Stomach (tissue), 9 donors: ENCODE measurements around the gene LSAMP. TPM values are rescaled to one million over a fixed set of nuclear protein-coding genes. Genes with fewer than 3 reads are reported as not detected.

Source experiments
- DNase-seq, 2 donors: peaks; one replicate each; pipeline versions ENCODE4 v3.0.0 to v3.0.0-alpha.2; 2013 to 2019
- H3K27ac ChIP-seq, 5 donors: fragments of 200-600 bp in 4 of 5; sonication (generic) in 4 of 5; one replicate each; pipeline ENCODE4 v1.5.1; 2013 to 2019; ENCODE audit warnings: mild to moderate bottlenecking in 1 of 5, moderate library complexity in 1 of 5
- H3K27me3 ChIP-seq, 3 donors: fragments of 200-600 bp; sonication (generic); one replicate each; pipeline ENCODE4 v1.5.1; 2017 to 2019; ENCODE audit warnings: mixed run types in 1 of 3
- H3K36me3 ChIP-seq, 4 donors: fragments of 200-600 bp; sonication (generic); 1 replicate in 3 of 4; 2 replicates in 1 of 4; pipeline ENCODE4 v1.5.1; 2016 to 2019
- H3K4me1 ChIP-seq, 4 donors: fragments of 200-600 bp; sonication (generic); one replicate each; pipeline ENCODE4 v1.5.1; 2016 to 2019
- H3K4me3 ChIP-seq, 4 donors: fragments of 200-600 bp; sonication (generic) in 3 of 4; one replicate each; pipeline ENCODE4 v1.5.1; 2016 to 2019; ENCODE audit warnings: mild to moderate bottlenecking in 1 of 4
- H3K9me3 ChIP-seq, 4 donors: fragments of 200-600 bp; sonication (generic); one replicate each; pipeline ENCODE4 v1.5.1; 2016 to 2019
- CTCF ChIP-seq, 7 experiments: fragments of 450-650 bp in 4 of 7; fragments of 200-600 bp in 3 of 7; sonication (generic) in 3 of 7; IDR thresholded peaks; one replicate each; pipeline ENCODE4 v1.5.1; 2016 to 2019; ENCODE audit warnings: antibody characterized with exemption in 7 of 7, control low read depth in 2 of 7, mild to moderate bottlenecking in 1 of 7
- EP300 ChIP-seq: sonication (generic); formaldehyde crosslinking; IDR thresholded peaks from one replicate; pipeline ENCODE4 v1.6.1; 2017; ENCODE audit warnings: antibody characterized with exemption
- POLR2A ChIP-seq, 4 donors: fragments of 450-650 bp; IDR thresholded peaks; one replicate each; pipeline ENCODE4 v1.6.1; 2016; ENCODE audit warnings: antibody characterized with exemption in 4 of 4, control low read depth in 2 of 4, mild to moderate bottlenecking in 1 of 4, moderate library complexity in 1 of 4
- POLR2AphosphoS5 ChIP-seq, 3 donors: sonication (generic); formaldehyde crosslinking; IDR thresholded peaks; one replicate each; pipeline ENCODE4 v1.6.1; 2016; ENCODE audit warnings: antibody characterized with exemption in 3 of 3
- WGBS, 5 donors: extraction: QIAGEN DNeasy Blood & Tissue Kit in 3 of 5; methylation state at CpG; one replicate each; pipeline versions ENCODE4 v1.1.5 to v1.1.7; 2013 to 2018; 5-methylcytosine and 5-hydroxymethylcytosine counted together
- intact Hi-C: fragments of 100-400 bp; cut with DNase I; formaldehyde crosslinking; loops from one replicate; pipeline ENCODE4 v1.15.1; 2023; ENCODE audit warnings: low total_unique reads
- polyA plus RNA-seq, 3 donors: library from polyadenylated mRNA; stranded (reverse); fragments of 200-250 nt; gene quantifications; one replicate each; pipeline ENCODE4 v1.2.3, GENCODE V29; 2013
- total RNA-seq, 5 donors: library from RNA; depleted of rRNA; stranded (reverse); fragments of >200 nt; gene quantifications; one replicate each; pipeline versions ENCODE4 v1.1.0 to v1.2.3, GENCODE V29; 2014 to 2016
- donor health status: healthy with polysubstance abuse.
- donor health status: Bipolar disorder and iron deficiency.
- donor health status: healthy.

LSAMP gene
- total and polyA plus RNA-seq, 8 donors: 1.1 to 20.7 (median 1.7) TPM

- intact Hi-C loops: no loop called here
- peaks cover 0 to 3% (median 1%) of the 10 kb centered on the region in 4 donors for H3K9me3 ChIP-seq
- H3K27ac ChIP-seq: no peak overlapping the region
- H3K27me3 ChIP-seq: no peaks in the 10 kb centered on the region
- H3K4me3 ChIP-seq: no peak overlapping the region
- H3K36me3 ChIP-seq: no peaks in the 10 kb centered on the region
- DNase-seq: no peak
- 58 to 68% (median 64%) methylated on average over 4 of the region's 4 CpGs for WGBS, 5 donors
- no peak for TF ChIP-seq POLR2AphosphoS5 (IDR thresholded peaks at IDR 0.05)
- TF ChIP-seq CTCF (IDR thresholded peaks at IDR 0.05): no peak
- no peak for TF ChIP-seq EP300
- no peak for TF ChIP-seq POLR2A (IDR thresholded peaks at IDR 0.05)
- H3K4me1 ChIP-seq: no peaks in the 10 kb centered on the region
Measured at GRCh38 chr3:116084999-116085791, 360.1 kb downstream of the LSAMP start.

- Histone ChIP-seq H3K4me3 (no peak overlapping the region), H3K9me3 (no peaks in the 10 kb centered on the region)
- TF ChIP-seq POLR2A (IDR thresholded peaks at IDR 0.05) (no peak), CTCF (IDR thresholded peaks at IDR 0.05) (no peak), POLR2AphosphoS5 (IDR thresholded peaks at IDR 0.05) (no peak), EP300 (no peak)
Measured at GRCh38 chr3:116083683-116084082, 361.6 kb downstream of the LSAMP start.

GRCh38 chr3:116078561-116078960, 366.7 kb downstream of the LSAMP start:
- 80 to 89% (median 87%) methylated on average over 7 of the region's 7 CpGs for WGBS, 5 donors
- no peak for TF ChIP-seq POLR2AphosphoS5 (IDR thresholded peaks at IDR 0.05)
- TF ChIP-seq EP300: no peak
- no peak for TF ChIP-seq POLR2A (IDR thresholded peaks at IDR 0.05)
- TF ChIP-seq CTCF (IDR thresholded peaks at IDR 0.05): no peak

More at GRCh38 chr3:116083683-116084082, 361.6 kb downstream of the LSAMP start:
- DNase-seq: no peak
- Histone ChIP-seq H3K27ac (no peak overlapping the region), H3K27me3 (no peaks in the 10 kb centered on the region), H3K4me1 (no peaks in the 10 kb centered on the region), H3K36me3 (no peaks in the 10 kb centered on the region)
- intact Hi-C loops: no loop called here
- WGBS, 5 donors: 74 to 88% (median 84%) methylated on average over 2 of the region's 2 CpGs

GRCh38 chr3:116077557-116077956, 367.7 kb downstream of the LSAMP start:
- TF ChIP-seq EP300 (no peak), POLR2AphosphoS5 (IDR thresholded peaks at IDR 0.05) (no peak), CTCF (IDR thresholded peaks at IDR 0.05) (no peak), POLR2A (IDR thresholded peaks at IDR 0.05) (no peak)
- 82 to 90% (median 87%) methylated on average over 2 of the region's 2 CpGs for WGBS, 5 donors
- H3K27me3 ChIP-seq: no peaks in the 10 kb centered on the region
- H3K27ac ChIP-seq: no peak overlapping the region
- no peak for DNase-seq
- no peak overlapping the region for H3K4me3 ChIP-seq
- no peaks in the 10 kb centered on the region for H3K4me1 ChIP-seq
- H3K36me3 ChIP-seq: no peaks in the 10 kb centered on the region
- intact Hi-C loops: no loop called here
- H3K9me3 ChIP-seq: no peaks in the 10 kb centered on the region

More at GRCh38 chr3:116078561-116078960, 366.7 kb downstream of the LSAMP start:
- H3K4me3 ChIP-seq: no peak overlapping the region
- no peaks in the 10 kb centered on the region for H3K36me3 ChIP-seq
- DNase-seq: no peak
- no peaks in the 10 kb centered on the region for H3K27me3 ChIP-seq
- H3K9me3 ChIP-seq: no peaks in the 10 kb centered on the region
- intact Hi-C loops: no loop called here
- H3K27ac ChIP-seq: no peak overlapping the region
- H3K4me1 ChIP-seq: no peaks in the 10 kb centered on the region
